Endothelial cell of umbilical vein (primary cell): ENCODE measurements around the gene CMC1. TPM values are rescaled to one million over a fixed set of nuclear protein-coding genes. Genes with fewer than 3 reads are reported as not detected.

Experiments used
- BruUV-seq: library from RNA; stranded (reverse); fragments of 400-500 nt; replicated peaks from 2 replicates; lab custom pipeline; 2021; lab: Mats Ljungman, UMichigan
- CTCF ChIA-PET: fragments of 300-600, 350-600 bp; sonication (Branson Sonifier 250); formaldehyde crosslinking; loops from one replicate; lab custom pipeline; 2021; ENCODE audit warnings: antibody characterized with exemption, inconsistent platforms; lab: Charles Lee
- POLR2A ChIA-PET: fragments of 300-600, 350-600 bp; sonication (Branson Sonifier 250); formaldehyde crosslinking; loops from one replicate; lab custom pipeline; 2021; ENCODE audit warnings: antibody characterized with exemption, inconsistent platforms; lab: Charles Lee
- DNase-seq: peaks from one replicate; pipeline ENCODE4 v3.0.0-alpha.2; 2011; ENCODE audit warnings: low read depth, low spot score
- FAIRE-seq: peaks from 2 replicates; lab custom pipeline; 2011; peaks lifted over from hg19 to GRCh38; lab: Jason Lieb, UNC
- H2AFZ ChIP-seq: 2 replicates; pipeline ENCODE4 v1.6.0; 2012; ENCODE audit warnings: low read depth, low read length, control low read depth, inconsistent platforms
- H3K27ac ChIP-seq: 2 replicates; pipeline ENCODE4 v1.5.1; 2011; ENCODE audit warnings: low read depth, mild to moderate bottlenecking, control low read depth, low read length, moderate library complexity; ENCODE audit not compliant: insufficient read depth
- H3K27me3 ChIP-seq, 2 experiments: 2 replicates each; pipeline versions ENCODE4 v1.6.0 to v1.6.1; 2011; ENCODE audit warnings: low read length in 2 of 2, mixed read lengths in 1 of 2; ENCODE audit not compliant: control insufficient read depth in 2 of 2, insufficient read depth in 2 of 2
- H3K36me3 ChIP-seq, 2 experiments: 2 replicates in 1 of 2; 3 replicates in 1 of 2; pipeline ENCODE4 v1.5.1; 2011; ENCODE audit warnings: low read length in 2 of 2, mild to moderate bottlenecking in 1 of 2, moderate library complexity in 1 of 2; ENCODE audit not compliant: control insufficient read depth in 2 of 2, insufficient read depth in 2 of 2; ENCODE audit errors: extremely low read depth in 1 of 2
- H3K4me1 ChIP-seq: 3 replicates; pipeline ENCODE4 v1.5.1; 2011; ENCODE audit warnings: mild to moderate bottlenecking, low read length; ENCODE audit not compliant: control insufficient read depth, insufficient read depth; ENCODE audit errors: extremely low read depth
- H3K4me2 ChIP-seq: 2 replicates; pipeline ENCODE4 v1.6.1; 2011; ENCODE audit warnings: low read length, control low read depth, mixed read lengths; ENCODE audit not compliant: insufficient read depth
- H3K4me3 ChIP-seq, 3 experiments: fragments of 200-600 bp in 1 of 3; sonication (generic), shearing (Covaris generic) in 1 of 3; replicated peaks in 1 of 3; 2 replicates each; pipeline ENCODE4 v1.5.1; 2011 to 2016; ENCODE audit warnings: control low read depth in 3 of 3, low read length in 3 of 3, mild to moderate bottlenecking in 2 of 3, inconsistent platforms in 1 of 3, low read depth in 1 of 3, moderate library complexity in 1 of 3; ENCODE audit not compliant: insufficient read depth in 1 of 3
- H3K79me2 ChIP-seq: 2 replicates; pipeline ENCODE4 v1.6.0; 2012; ENCODE audit warnings: low read length, inconsistent platforms; ENCODE audit not compliant: control insufficient read depth, insufficient read depth
- H3K9ac ChIP-seq: replicated peaks from 2 replicates; pipeline ENCODE3; 2011; ENCODE audit warnings: low read length, control low read depth; ENCODE audit not compliant: insufficient read depth; ENCODE audit errors: extremely low read depth
- H3K9me1 ChIP-seq: replicated peaks from 3 replicates; pipeline ENCODE4 v1.6.0; 2011; ENCODE audit warnings: mild to moderate bottlenecking, low read length; ENCODE audit not compliant: control insufficient read depth, insufficient read depth; ENCODE audit errors: extremely low read depth
- H3K9me3 ChIP-seq: replicated peaks from 2 replicates; pipeline ENCODE4 v1.5.1; 2012; ENCODE audit warnings: low read length, inconsistent platforms; ENCODE audit not compliant: control insufficient read depth, insufficient read depth
- H4K20me1 ChIP-seq: replicated peaks from 2 replicates; pipeline ENCODE3; 2011; ENCODE audit warnings: mild to moderate bottlenecking, low read length; ENCODE audit not compliant: control insufficient read depth, insufficient read depth; ENCODE audit errors: extremely low read depth
- CTCF ChIP-seq, 2 donors: IDR thresholded peaks; 1 replicate in 1 of 2; 2 replicates in 1 of 2; pipeline ENCODE4 v1.5.1; 2011; ENCODE audit warnings: low read length in 2 of 2, mild to moderate bottlenecking in 2 of 2, moderate library complexity in 2 of 2, control low read depth in 1 of 2, inconsistent platforms in 1 of 2, low read depth in 1 of 2; ENCODE audit not compliant: insufficient read depth in 1 of 2; ENCODE audit errors: extremely low read depth in 1 of 2
- EZH2 ChIP-seq: IDR thresholded peaks from 2 replicates; pipeline ENCODE4 v1.6.1; 2012; ENCODE audit warnings: borderline replicate concordance, low read depth, mild to moderate bottlenecking, moderate library complexity, low read length, inconsistent platforms; ENCODE audit not compliant: severe bottlenecking
- FOS ChIP-seq: IDR thresholded peaks from 2 replicates; pipeline ENCODE4 v1.6.1; 2011; ENCODE audit warnings: mild to moderate bottlenecking, low read length, moderate library complexity, borderline replicate concordance; ENCODE audit not compliant: insufficient read depth
- GATA2 ChIP-seq: IDR thresholded peaks from 2 replicates; pipeline ENCODE4 v1.7.0; 2011; ENCODE audit warnings: low read depth, mild to moderate bottlenecking, moderate library complexity, mixed read lengths, low read length; ENCODE audit not compliant: insufficient read length, insufficient read depth
- JUN ChIP-seq: IDR thresholded peaks from 2 replicates; pipeline ENCODE4 v1.6.1; 2011; ENCODE audit warnings: borderline replicate concordance, low read depth; ENCODE audit not compliant: insufficient read length, insufficient read depth
- MAX ChIP-seq: IDR thresholded peaks from 2 replicates; pipeline ENCODE4 v1.6.1; 2011; ENCODE audit not compliant: insufficient read depth, insufficient read length
- MYC ChIP-seq: IDR thresholded peaks from one replicate; pipeline ENCODE4 v1.6.1; 2011; ENCODE audit warnings: mild to moderate bottlenecking, low read depth, low read length
- POLR2A ChIP-seq: IDR thresholded peaks from 2 replicates; pipeline ENCODE4 v1.6.1; 2012; ENCODE audit warnings: low read depth, mild to moderate bottlenecking, control low read depth, low read length
- POLR2AphosphoS5 ChIP-seq: IDR thresholded peaks from 2 replicates; pipeline ENCODE4 v1.6.1; 2012; ENCODE audit warnings: low read depth, mild to moderate bottlenecking, control low read depth, low read length, moderate library complexity; ENCODE audit not compliant: insufficient read depth
- dilution Hi-C: fragments of 300-500 bp; cut with MboI; formaldehyde crosslinking; loops from one replicate; pipeline ENCODE4 v1.15.0; 2019; ENCODE audit warnings: low sequenced_read_pairs; ENCODE audit not compliant: extremely low pct_ligation_motif_present
- intact Hi-C: fragments of 100-400 bp; cut with micrococcal nuclease; formaldehyde crosslinking; loops from one replicate; pipeline ENCODE4 v1.10.0; 2022
- polyA plus RNA-seq, 4 experiments: library from polyadenylated mRNA; depleted of rRNA in 3 of 4; stranded (reverse) in 3 of 4; unstranded in 1 of 4; fragments of >200 nt; gene quantifications; 2 replicates each; pipeline versions ENCODE4 v1.2.1 to v1.2.3, GENCODE V29; 2011 to 2012; ENCODE audit warnings: missing spikeins in 1 of 4
- total RNA-seq: library from RNA; stranded (reverse); gene quantifications from 2 replicates; pipeline ENCODE4 v1.2.3, GENCODE V29; 2021

The CMC1 gene
- total and polyA plus RNA-seq, 2 donors (not counting 3 experiments of a cell fraction or from before 2014, with no cell fraction given), result 13.1 to 18.6 TPM

GRCh38 chr3:28278918-28279317 is 37.5 kb downstream of the CMC1 start:
- no peak overlapping the region for H3K4me2 ChIP-seq
- H3K9ac ChIP-seq, result no peak overlapping the region
- H3K79me2 ChIP-seq, result no peaks in the 10 kb centered on the region
- DNase-seq, result no peak
- BruUV-seq, result no TSS peak
- H3K27me3 ChIP-seq, result no peaks in the 10 kb centered on the region
- POLR2A ChIA-PET, result no interaction called here
- intact Hi-C loops, result no loop called here
- H3K27ac ChIP-seq, result no peak overlapping the region
- no peaks in the 10 kb centered on the region for H3K9me1 ChIP-seq
- no peaks in the 10 kb centered on the region for H3K36me3 ChIP-seq
- no peak overlapping the region for H3K4me3 ChIP-seq
- no peaks in the 10 kb centered on the region for H4K20me1 ChIP-seq
- no peaks in the 10 kb centered on the region for H3K9me3 ChIP-seq
- dilution Hi-C loops, result no loop called here
- no peaks in the 10 kb centered on the region for H3K4me1 ChIP-seq
- H2AFZ ChIP-seq, result no peak overlapping the region
- CTCF ChIA-PET, result no interaction called here
- no peak for FAIRE-seq
- TF ChIP-seq POLR2A (no peak), CTCF (IDR thresholded peaks at IDR 0.05; ENCODE audit: extremely low read depth in 1 of 2, insufficient read depth in 1 of 2, low read depth in 1 of 2, low read length in 2 of 2) (no peak), FOS (no peak), POLR2AphosphoS5 (no peak), MAX (no peak), MYC (no peak), GATA2 (no peak), EZH2 (no peak), JUN (no peak)
